ENCODE measurements around the gene PRKN.

The PRKN gene

DNA sequence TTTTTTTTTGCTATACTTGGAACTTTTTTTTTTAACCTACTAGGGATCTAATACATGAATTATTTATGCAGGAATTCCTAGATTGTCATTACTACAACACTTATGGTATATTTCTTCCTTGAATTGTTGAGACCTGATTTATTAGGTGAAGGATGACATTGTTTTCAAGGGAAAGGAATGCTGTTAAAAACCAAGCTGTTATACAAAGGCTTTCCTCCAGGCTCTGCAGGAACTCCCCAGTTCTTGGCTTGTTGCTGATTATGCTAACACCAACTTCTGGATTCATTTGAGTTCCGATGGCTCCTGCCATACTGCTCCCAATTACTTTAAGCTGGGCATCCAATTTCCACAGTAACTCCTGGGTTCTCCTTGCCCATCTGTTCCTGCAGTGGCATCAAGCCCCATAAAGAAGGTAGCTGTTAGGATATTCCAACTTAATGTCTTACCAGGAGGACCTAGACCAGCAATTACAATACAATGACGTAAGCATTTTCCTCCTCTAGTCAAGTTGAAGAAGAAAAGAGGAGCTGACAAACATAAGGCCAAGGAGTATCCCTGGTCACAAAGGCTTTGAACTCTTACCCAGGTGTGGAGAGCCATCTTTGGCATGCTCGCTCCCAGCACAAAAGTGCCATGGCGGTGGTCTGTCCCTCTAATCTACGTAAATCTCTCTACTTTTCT is 1237.8 kb downstream of the PRKN start:
- H3K9me3 ChIP-seq (ENCODE audit: control insufficient read depth, insufficient read depth, low read depth, low read length) = no peaks in the 10 kb centered on the region
- ChIA-PET CTCF (interaction anchor here (0.6 to 1.2 kb wide), 3 partner anchors 8 to 205 kb away, joined by 3 to 4 read pairs (median 3); no protein-coding TSS in a partner anchor), POLR2A (no interaction called here)
- no peak for TF ChIP-seq ZNF202 (tag by site-specific recombination; IDR thresholded peaks at IDR 0.05; ENCODE audit: borderline replicate concordance)
- no peak for TF ChIP-seq ZFP37 (tag by site-specific recombination; IDR thresholded peaks at IDR 0.05)
- no peak for TF ChIP-seq ZNF48 (tag by site-specific recombination; IDR thresholded peaks at IDR 0.05)
- no peak for TF ChIP-seq TCF7L2 (IDR thresholded peaks at IDR 0.05; ENCODE audit: borderline replicate concordance, low read depth, low read length)
- no peak for TF ChIP-seq ZNF558 (tag by site-specific recombination; IDR thresholded peaks at IDR 0.05)
- TF ChIP-seq ZNF24 (tag by site-specific recombination; IDR thresholded peaks at IDR 0.05) = no peak
- no peak for TF ChIP-seq ZNF350 (tag by site-specific recombination; IDR thresholded peaks at IDR 0.05)
- no peaks in the 10 kb centered on the region for H3K36me3 ChIP-seq (ENCODE audit: control insufficient read depth in 2 of 2, insufficient read depth in 1 of 2, low read length in 2 of 2)
- H3K4me1 ChIP-seq (ENCODE audit: control insufficient read depth, insufficient read depth, low read length) = no peaks in the 10 kb centered on the region
- no peak overlapping the region for H3K4me3 ChIP-seq (ENCODE audit: low read depth, low read length)
- no peak overlapping the region for H3K27ac ChIP-seq (ENCODE audit: extremely low read depth, low read depth, low read length)

DNA sequence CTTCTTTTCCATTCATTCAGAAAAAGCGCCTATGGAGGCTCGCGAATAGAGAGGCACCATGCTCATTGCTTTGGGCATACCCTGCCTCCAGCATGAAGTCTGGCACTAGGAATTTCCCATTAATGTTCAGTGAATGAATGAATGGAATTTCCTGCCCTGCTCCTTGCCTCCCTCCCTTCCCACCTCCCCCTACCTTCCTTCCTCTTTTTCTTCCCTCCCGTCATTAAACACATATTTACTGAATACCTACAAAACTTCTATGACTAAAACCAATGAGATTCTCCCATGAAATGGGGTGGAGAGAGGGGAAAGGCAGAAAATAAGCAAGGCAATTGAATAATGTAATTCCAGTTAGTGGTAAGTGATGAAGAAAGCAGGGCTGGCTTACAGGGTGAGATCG is 1239.9 kb downstream of the PRKN start:
- TF ChIP-seq ZNF366 (tag by site-specific recombination; conservative IDR thresholded peaks at IDR 0.05) (no peak), ZNF2 (tag by site-specific recombination; IDR thresholded peaks at IDR 0.05) (no peak), GLI2 (tag by site-specific recombination; IDR thresholded peaks at IDR 0.05; ENCODE audit: borderline replicate concordance, low read depth) (no peak), SCRT2 (tag by site-specific recombination; IDR thresholded peaks at IDR 0.05) (no peak), ZNF140 (tag by site-specific recombination; IDR thresholded peaks at IDR 0.05) (no peak), KLF9 (tag by site-specific recombination; IDR thresholded peaks at IDR 0.05; ENCODE audit: low read depth) (no peak), ZBTB17 (tag by site-specific recombination; IDR thresholded peaks at IDR 0.05) (no peak), MYNN (tag by site-specific recombination; IDR thresholded peaks at IDR 0.05; ENCODE audit: borderline replicate concordance) (no peak), SP7 (tag by site-specific recombination; IDR thresholded peaks at IDR 0.05) (no peak), ZNF530 (tag by site-specific recombination; IDR thresholded peaks at IDR 0.05; ENCODE audit: low read depth) (no peak), ZNF121 (tag by site-specific recombination; IDR thresholded peaks at IDR 0.05) (no peak), ZNF529 (tag by site-specific recombination; IDR thresholded peaks at IDR 0.05; ENCODE audit: insufficient replicate concordance) (no peak), REPIN1 (tag by site-specific recombination; IDR thresholded peaks at IDR 0.05; ENCODE audit: low read depth) (no peak), RBAK (tag by site-specific recombination; IDR thresholded peaks at IDR 0.05) (no peak), ZSCAN30 (tag by site-specific recombination; IDR thresholded peaks at IDR 0.05) (no peak), ZNF133 (tag by site-specific recombination; IDR thresholded peaks at IDR 0.05) (no peak), ZSCAN23 (tag by site-specific recombination; IDR thresholded peaks at IDR 0.05) (no peak)
- TF ChIP-seq, protein P1, sequence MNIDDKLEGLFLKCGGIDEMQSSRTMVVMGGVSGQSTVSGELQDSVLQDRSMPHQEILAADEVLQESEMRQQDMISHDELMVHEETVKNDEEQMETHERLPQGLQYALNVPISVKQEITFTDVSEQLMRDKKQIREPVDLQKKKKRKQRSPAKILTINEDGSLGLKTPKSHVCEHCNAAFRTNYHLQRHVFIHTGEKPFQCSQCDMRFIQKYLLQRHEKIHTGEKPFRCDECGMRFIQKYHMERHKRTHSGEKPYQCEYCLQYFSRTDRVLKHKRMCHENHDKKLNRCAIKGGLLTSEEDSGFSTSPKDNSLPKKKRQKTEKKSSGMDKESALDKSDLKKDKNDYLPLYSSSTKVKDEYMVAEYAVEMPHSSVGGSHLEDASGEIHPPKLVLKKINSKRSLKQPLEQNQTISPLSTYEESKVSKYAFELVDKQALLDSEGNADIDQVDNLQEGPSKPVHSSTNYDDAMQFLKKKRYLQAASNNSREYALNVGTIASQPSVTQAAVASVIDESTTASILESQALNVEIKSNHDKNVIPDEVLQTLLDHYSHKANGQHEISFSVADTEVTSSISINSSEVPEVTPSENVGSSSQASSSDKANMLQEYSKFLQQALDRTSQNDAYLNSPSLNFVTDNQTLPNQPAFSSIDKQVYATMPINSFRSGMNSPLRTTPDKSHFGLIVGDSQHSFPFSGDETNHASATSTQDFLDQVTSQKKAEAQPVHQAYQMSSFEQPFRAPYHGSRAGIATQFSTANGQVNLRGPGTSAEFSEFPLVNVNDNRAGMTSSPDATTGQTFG (tag by site-specific recombination; IDR thresholded peaks at IDR 0.05; ENCODE audit: borderline replicate concordance) = no peak
- TF ChIP-seq, protein P2, sequence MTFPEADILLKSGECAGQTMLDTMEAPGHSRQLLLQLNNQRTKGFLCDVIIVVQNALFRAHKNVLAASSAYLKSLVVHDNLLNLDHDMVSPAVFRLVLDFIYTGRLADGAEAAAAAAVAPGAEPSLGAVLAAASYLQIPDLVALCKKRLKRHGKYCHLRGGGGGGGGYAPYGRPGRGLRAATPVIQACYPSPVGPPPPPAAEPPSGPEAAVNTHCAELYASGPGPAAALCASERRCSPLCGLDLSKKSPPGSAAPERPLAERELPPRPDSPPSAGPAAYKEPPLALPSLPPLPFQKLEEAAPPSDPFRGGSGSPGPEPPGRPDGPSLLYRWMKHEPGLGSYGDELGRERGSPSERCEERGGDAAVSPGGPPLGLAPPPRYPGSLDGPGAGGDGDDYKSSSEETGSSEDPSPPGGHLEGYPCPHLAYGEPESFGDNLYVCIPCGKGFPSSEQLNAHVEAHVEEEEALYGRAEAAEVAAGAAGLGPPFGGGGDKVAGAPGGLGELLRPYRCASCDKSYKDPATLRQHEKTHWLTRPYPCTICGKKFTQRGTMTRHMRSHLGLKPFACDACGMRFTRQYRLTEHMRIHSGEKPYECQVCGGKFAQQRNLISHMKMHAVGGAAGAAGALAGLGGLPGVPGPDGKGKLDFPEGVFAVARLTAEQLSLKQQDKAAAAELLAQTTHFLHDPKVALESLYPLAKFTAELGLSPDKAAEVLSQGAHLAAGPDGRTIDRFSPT (tag by site-specific recombination; IDR thresholded peaks at IDR 0.05) = no peak
- TF ChIP-seq, protein P3, sequence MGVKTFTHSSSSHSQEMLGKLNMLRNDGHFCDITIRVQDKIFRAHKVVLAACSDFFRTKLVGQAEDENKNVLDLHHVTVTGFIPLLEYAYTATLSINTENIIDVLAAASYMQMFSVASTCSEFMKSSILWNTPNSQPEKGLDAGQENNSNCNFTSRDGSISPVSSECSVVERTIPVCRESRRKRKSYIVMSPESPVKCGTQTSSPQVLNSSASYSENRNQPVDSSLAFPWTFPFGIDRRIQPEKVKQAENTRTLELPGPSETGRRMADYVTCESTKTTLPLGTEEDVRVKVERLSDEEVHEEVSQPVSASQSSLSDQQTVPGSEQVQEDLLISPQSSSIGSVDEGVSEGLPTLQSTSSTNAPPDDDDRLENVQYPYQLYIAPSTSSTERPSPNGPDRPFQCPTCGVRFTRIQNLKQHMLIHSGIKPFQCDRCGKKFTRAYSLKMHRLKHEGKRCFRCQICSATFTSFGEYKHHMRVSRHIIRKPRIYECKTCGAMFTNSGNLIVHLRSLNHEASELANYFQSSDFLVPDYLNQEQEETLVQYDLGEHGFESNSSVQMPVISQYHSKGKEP (tag by site-specific recombination; IDR thresholded peaks at IDR 0.05) = no peak
- Histone ChIP-seq H3K4me1 (ENCODE audit: control insufficient read depth, insufficient read depth, low read length) (no peaks in the 10 kb centered on the region), H3K27ac (ENCODE audit: extremely low read depth, low read depth, low read length) (no peak overlapping the region), H3K4me3 (ENCODE audit: low read depth, low read length) (no peak overlapping the region), H3K36me3 (ENCODE audit: control insufficient read depth in 2 of 2, insufficient read depth in 1 of 2, low read length in 2 of 2) (no peaks in the 10 kb centered on the region), H3K9me3 (ENCODE audit: control insufficient read depth, insufficient read depth, low read depth, low read length) (no peaks in the 10 kb centered on the region)
- ChIA-PET POLR2A (no interaction called here), CTCF (no interaction called here)
